Ovary (tissue), 3 donors: ENCODE measurements around the gene KDM2B.

Source experiments
- CTCF ChIP-seq, 3 donors: fragments of 450-650 bp in 2 of 3; fragments of 200-600 bp in 1 of 3; IDR thresholded peaks; one replicate each; pipeline versions ENCODE4 v1.5.1 to v1.8.0; 2016 to 2022; ENCODE audit warnings: antibody characterized with exemption in 3 of 3, mild to moderate bottlenecking in 1 of 3
- EP300 ChIP-seq: sonication (generic); formaldehyde crosslinking; IDR thresholded peaks from one replicate; pipeline ENCODE4 v1.6.1; 2017; ENCODE audit warnings: antibody characterized with exemption
- POLR2A ChIP-seq: fragments of 450-650 bp; IDR thresholded peaks from one replicate; pipeline ENCODE4 v1.6.1; 2017; ENCODE audit warnings: antibody characterized with exemption, mild to moderate bottlenecking, moderate library complexity
- donor health status: DM: no; HTN: no; CAD: no.

- TF ChIP-seq CTCF (IDR thresholded peaks at IDR 0.05) (no peak), POLR2A (no peak), EP300 (no peak)
Measured at GRCh38 chr12:121628536-121628935, 47.7 kb upstream of the KDM2B start.
